ENCODE results near the gene MTUS2.

Gene MTUS2

GRCh38 chr13:29484796-29485195, 664.7 kb downstream of the MTUS2 start:
- no peak for DNase-seq (ENCODE audit: low spot score)

GRCh38 chr13:29486551-29486950, 666.4 kb downstream of the MTUS2 start:
- no peak for DNase-seq (ENCODE audit: low spot score)

DNA sequence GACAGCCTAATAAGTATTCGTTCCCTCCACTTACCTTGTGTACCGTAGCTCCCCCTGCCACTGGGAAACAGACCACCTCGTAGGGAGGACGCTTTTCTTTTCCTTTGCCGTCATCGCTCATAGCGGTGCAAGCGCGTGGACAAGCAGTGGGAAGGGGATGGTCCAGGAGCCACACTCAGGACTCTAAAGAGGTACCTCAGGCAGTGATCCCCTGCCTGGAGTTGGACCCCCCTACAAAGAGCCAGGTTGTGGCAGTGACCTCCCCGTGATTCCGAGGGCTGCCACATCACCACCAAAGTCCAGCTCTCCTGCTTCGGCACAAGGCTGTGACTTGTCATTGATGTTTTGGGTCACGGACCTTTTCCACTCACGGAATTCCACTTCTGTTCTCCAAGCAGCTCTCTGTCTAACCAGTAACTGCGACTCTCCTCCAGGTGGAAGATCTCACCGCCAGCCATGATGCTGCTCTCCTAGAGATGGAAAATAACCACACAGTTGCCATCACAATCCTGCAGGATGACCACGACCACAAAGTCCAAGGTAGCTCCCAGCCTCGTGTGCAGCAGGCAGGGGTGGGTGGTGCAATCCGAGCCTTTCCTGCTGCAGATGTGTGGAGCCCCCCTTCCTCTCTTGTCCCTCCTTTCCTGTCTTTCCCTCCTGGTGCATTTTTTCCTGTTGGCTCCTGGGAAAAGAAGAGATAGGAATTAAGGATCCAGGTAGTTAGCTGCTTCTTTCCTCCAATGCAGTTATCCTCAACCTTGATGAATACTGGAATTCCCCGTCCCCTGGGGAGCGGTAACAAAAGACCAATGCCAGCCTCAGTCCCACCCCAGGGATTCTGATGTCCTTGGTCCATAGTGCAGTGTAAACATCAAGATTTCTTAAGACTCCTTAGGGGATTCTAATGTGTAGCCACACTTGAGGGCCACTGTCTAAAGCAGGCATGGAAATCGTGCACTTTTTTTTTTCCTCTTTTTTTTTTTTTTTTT, 667.6 kb downstream of the MTUS2 start:
- DNase-seq (ENCODE audit: low spot score), result no peak

- no peak for DNase-seq (ENCODE audit: low spot score)
Observed at GRCh38 chr13:29489650-29490560, 669.8 kb downstream of the MTUS2 start.

DNA sequence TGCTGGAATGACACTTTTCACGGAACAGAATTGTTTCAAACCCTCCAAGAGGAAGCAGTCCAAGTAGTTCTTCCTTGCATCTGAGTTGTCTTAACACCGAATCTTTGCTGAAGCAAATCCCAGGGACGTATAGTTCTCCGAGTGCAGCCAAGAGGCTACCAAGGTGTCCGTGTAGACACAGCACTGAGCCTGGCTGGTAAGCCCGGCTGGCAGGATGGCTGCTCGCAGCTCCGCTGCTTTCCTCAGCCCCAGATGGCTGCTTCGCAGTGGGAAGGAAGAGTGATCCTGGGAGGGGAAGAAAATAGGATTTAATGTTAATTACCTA, 670.4 kb downstream of the MTUS2 start:
- no peak for DNase-seq (ENCODE audit: low spot score)

DNA sequence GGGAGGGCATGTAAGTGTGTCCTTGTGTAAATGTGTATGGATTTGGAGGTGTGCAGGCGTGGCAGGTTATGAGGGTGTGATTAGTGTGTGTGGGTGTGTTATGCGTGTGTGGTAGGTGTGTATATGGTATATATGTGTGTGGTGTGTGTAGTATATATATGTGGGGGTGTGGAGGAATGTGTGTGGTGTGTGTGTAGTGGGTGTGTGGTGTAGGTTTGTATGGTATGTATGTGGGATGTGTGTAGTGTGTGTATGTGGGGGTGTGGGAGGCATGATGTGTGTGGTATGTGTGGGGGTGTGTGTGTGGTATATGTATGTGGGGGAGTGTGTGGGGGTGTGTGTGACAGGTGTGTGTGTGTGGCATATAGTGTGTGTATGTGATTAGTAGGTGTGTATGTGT, 671.1 kb downstream of the MTUS2 start:
- no peak for DNase-seq (ENCODE audit: low spot score)

GRCh38 chr13:29493796-29494195, 673.7 kb downstream of the MTUS2 start:
- DNase-seq (ENCODE audit: low spot score), result no peak

DNA sequence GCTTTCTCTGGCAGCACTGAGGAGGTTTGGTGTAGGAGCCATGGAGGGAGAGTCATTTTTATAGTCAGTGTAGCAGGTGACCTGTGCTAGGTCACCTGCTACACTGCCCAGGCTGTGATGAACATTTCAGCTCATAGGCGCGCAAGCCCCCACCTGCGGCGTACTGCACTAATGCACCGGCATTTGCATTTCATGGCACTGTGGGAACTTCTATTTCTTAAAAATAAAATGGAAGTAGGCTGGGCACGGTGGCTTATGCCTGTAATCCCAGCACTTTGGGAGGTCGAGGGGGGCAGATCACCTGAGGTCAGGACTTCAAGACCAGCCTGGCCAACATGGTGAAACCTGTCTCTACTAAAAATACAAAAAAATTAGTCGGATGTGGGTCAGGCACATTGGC, 674.4 kb downstream of the MTUS2 start:
- no peak for DNase-seq (ENCODE audit: low spot score)

- DNase-seq (ENCODE audit: low spot score), result no peak
Observed at GRCh38 chr13:29496241-29496712, 676.1 kb downstream of the MTUS2 start.

DNA sequence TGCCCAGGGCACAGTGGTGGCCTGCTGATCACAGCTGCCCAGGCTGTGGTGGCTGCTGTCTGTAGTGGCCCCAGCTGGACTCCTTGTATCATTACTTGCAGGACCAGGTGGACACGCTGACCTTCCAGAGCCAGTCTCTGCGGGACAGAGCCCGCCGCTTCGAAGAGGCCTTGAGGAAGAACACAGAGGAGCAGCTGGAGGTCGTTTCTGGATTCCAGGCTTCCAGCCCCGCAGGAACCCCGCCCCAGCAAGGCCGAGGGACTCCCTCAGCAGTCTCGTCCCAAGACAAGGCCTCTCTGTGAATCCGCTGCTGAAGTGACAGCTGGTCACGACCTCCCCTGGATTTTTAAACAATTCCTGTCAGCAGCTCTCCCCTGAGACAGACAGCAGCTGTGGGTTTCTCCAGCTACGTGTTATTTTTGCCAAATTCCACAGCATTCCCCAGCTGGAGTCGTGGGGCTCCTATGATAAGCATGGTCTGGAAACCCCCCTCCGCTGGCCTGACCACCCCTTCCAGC, 677.1 kb downstream of the MTUS2 start:
- DNase-seq (ENCODE audit: low spot score), result no peak

GRCh38 chr13:29498426-29499040, 678.4 kb downstream of the MTUS2 start:
- DNase-seq (ENCODE audit: low spot score), result no peak

DNA sequence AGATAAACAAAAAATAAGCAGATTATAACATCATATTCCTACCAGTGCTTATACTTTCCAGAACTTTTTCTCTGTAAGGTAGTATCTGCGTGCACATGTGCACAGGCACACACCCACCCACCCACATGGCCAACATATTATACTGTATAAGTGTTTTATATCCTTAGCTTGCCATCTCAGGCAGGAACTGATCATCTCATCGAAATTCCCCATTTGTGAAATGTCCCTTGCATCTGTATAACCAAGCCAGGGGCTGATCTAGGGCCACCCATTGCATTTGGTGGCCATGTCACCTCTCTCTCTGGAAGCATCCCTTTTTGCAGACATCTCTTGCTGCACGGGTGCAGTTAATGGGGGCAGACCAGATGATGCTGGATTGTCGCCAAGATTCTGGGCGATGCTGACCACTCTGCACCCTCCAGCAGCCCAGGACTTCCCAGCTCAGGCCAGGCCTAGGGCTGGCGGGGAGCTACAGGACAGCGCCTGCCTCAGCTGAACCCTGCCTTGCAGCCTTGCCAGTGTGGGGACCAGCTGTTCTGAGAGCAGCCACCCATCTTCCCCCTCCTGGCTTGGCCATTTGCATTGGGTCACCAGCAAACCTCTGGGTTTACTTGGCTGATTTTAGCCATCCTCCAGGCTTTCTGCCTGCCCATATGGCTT, 679.5 kb downstream of the MTUS2 start:
- no peak for DNase-seq (ENCODE audit: low spot score)

- no peak for DNase-seq (ENCODE audit: low spot score)
Observed at GRCh38 chr13:29500386-29500785, 680.2 kb downstream of the MTUS2 start.

- DNase-seq (ENCODE audit: low spot score), result no peak
Observed at GRCh38 chr13:29501674-29502073, 681.5 kb downstream of the MTUS2 start.

DNA sequence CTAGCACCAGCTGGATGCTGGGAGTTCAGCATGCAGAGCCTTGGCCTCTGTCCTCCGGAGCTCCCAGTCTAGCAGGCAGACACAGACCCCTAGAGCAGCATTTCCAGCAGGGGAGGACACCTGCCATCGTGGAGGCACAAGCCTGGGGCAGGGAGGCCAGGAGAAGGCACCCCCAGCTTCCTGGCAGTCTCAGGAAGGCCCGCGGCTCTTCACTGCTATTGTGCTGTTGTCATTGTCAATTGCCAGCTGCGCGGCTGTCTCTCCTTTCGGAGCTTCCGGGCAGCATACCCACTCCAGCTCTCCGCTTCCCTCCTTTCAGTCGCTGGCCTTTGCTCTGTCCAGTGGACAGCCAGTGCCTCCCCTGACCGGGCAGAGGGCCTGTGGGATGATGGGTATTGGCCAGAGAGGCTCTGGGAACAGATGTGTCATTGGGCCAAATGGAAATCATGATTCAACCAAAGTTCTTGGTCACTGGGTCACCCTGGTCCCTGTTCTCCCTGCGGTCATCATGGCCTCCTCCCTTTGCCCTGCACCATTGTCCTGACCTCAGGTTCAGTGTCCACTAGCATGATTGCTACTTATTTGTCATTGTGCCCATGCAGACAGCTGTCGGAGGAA, 682.4 kb downstream of the MTUS2 start:
- no peak for DNase-seq (ENCODE audit: low spot score)

DNA sequence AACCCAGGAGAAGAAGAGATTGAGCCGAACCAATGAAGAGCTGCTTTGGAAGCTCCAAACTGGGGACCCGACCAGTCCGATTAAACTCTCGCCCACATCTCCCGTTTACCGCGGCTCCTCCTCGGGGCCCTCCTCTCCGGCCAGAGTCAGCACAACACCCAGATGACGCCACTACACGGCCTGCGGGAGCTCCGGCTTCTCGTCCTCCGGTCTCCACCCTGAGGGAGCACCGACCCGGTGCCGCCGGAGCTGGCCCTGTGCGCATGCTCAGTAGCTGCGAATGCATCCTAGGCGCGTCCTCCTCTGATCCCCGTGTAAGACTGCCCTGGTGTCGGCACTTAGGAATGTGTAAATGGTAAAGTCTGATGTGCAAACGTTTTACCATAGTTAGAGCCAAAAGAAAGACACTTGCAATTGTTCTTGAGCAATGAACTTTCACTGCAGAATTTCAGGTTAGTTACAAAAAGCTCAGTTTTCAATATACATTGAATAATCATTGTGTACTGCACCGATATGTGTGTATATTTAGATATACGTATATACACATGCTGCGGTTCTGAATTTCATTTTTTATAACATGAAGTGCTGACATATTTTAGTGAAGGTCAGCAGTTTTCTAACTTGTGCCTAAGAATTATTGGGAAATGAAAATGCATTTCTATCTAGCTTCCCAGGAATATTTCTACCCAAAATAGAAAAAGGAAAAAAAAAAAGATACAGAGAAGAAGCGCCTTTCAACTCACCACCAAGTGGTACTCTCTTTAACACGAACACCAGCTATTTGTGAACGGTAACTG, 683.1 kb downstream of the MTUS2 start:
- DNase-seq (ENCODE audit: low spot score), result no peak

- DNase-seq (ENCODE audit: low spot score), result no peak
Observed at GRCh38 chr13:29504691-29505090, 684.6 kb downstream of the MTUS2 start.

GRCh38 chr13:29505511-29505910, 685.4 kb downstream of the MTUS2 start:
- DNase-seq (ENCODE audit: low spot score), result no peak

- no peak for DNase-seq (ENCODE audit: low spot score)
Observed at GRCh38 chr13:29505950-29506349, 685.8 kb downstream of the MTUS2 start.

- no peak for DNase-seq (ENCODE audit: low spot score)
Observed at GRCh38 chr13:29507356-29507755, 687.2 kb downstream of the MTUS2 start.
